Measurements from ENCODE around the gene DNAJC21.

Gene DNAJC21

DNA sequence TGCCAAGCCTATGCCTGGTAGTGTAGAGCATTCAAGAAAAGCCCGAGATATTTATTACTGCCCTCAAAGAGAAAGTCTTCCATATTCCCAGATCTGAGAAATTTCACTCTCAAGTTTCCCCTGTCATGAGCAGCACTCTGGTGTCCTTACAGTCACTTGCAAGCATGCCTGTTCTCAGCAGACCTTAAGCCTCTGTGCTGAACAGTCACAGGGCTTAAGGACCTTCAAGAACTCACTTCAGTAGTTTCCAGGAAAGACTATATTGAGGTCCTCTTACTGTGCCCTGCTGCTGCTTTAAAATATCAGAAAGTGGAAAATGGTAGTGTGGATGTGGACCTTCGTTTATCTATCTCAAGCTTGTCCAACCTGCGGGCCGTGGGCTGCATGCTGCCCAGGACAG, 53.5 kb downstream of the DNAJC21 start:
- no peak for DNase-seq

DNA sequence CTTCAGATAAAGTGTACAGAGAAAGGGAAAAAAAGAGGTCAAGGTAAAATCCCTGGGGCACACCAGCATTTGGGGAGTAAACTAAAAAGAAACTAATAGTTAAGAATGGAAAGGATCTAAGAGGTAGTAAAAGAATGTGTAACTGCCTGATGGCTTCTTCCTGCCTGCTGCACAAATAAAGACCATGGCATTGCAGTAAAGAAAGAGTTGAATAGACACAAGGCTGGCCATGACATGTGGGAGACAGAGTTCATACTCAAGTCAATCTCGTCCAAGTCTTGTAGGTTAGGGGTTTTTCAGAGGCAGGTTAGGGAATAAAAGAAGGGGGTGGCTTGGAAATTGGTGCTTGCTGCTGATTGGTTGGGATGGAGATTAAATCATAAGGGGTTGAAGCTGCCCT, 57.6 kb downstream of the DNAJC21 start:
- DNase-seq: no peak

GRCh38 chr5:34991486-34992238, 62.3 kb downstream of the DNAJC21 start:
- DNase-seq: no peak

- no peak for DNase-seq
Observed at GRCh38 chr5:34993951-34994350, 64.6 kb downstream of the DNAJC21 start.

DNA sequence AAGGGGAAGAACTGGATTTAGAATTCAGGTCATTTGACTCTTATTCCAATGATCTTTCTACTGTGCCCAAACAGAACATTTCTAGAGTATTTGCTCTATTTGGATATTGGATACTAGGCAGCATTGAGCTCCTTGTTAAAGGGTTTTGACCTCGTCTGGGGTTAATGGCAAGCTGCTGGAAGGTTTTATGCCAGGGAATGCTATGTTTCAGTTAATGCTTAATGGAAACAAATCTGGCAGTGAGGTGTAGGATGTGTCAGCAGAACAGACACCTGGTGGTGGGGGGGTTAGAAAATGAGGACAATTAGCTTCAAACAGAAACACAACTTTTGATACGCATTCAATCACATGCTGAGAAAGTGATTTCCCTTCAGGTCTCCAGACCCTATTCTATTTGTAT, 66.9 kb downstream of the DNAJC21 start:
- DNase-seq: no peak

DNA sequence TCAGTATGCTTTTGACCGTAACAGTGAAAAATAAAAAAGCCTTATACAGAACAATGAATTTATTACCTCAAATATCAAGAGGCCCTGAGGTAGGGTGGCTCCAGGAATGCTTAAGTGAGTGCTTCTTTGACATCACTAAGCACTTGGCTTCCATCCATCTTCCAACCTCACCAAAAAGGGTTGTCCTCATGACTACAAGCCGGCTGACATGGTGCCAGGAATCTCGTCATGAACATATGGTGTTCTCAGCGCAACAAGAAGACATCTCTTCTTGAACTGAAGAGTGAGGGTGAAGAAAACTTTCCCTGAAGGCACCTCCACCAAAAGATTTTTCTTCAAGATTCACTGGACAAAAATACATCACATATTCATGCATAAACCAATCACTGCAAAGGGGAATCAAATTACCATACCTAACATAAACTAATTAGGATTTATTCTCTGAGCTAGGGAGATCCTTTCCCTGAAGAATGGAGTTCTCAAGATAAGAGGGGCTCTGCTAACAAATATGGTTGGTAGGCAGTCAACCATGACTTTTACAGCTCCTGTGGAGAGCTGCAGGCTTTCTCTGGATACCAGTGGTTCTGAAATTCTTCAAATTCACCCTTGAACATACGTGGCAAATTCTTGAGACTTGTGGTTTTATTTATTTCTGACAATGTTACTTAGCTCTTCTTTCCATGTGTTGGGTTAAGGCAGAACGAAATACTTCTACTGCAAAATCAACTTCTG, 68.9 kb downstream of the DNAJC21 start:
- no peak for DNase-seq

GRCh38 chr5:35001842-35002241, 72.5 kb downstream of the DNAJC21 start:
- no peak for DNase-seq

DNA sequence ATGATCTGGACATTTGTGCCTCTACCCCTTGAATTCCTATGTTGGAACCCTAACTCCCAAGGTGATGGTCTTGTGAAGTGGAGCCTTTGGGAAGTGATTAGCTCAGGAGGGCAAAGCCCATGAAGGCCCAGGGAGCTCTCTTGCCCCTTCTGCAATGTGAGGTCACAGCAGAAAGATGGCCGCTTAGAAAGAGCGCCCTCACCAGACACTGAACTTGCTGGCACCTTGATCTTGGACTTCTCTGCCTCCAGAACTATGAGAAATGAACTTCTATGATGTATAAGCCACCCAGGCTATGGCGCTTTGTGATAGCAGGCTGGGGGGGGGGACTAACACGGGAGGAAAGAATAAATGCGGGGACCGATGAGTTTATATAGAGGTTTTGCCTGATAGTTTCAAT, 73.1 kb downstream of the DNAJC21 start:
- no peak for DNase-seq

GRCh38 chr5:35003018-35003957, 73.9 kb downstream of the DNAJC21 start:
- DNase-seq: peak; percentile 30

DNA sequence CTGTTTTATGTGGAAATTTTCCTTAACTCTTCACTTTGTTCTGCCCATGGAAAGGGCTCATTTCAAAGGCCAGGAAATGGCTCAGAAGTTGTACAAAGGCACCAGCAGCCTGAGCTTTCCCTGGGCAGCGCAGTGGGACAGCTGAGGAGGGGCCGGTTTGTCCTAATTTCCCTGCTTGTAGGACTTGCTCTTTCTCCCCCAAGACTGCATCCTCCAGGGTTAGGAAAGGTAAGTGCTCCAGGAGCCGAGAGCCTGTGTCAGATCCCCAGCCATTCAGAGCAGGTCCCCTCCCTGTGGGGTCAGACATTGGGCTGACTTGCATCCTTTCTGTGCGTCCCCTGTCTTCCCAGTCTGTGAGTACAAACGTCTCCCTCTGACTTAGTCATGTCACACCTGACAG, 74.8 kb downstream of the DNAJC21 start:
- DNase-seq: no peak

DNA sequence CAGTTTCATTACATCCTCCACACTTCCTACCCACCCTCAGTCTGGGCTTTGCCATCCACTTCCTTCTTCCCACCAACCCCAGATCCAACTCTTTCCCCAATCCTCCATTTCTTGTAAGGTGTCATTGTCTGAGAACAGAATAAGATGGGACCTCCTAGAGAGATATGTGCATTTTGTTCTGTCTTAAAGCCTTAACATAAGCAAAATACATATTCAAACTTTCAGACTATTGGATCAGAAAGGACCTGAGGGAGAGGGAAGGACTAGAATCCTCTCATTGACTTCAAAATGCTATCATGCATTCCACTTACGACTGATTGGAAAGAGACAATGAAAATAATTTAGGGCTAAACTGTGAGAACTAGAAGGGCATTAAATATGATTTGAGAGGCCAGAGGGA, 75.4 kb downstream of the DNAJC21 start:
- no peak for DNase-seq
